Natural killer cell treated with Interleukin-12 subunit alpha and Interleukin-12 subunit beta and Interleukin-15 and Interleukin-18, amount 100 ng/mL, for 72 hours (primary cell): ENCODE data around the gene STUM. TPM values are rescaled to one million over a fixed set of nuclear protein-coding genes. Genes with fewer than 3 reads are reported as not detected.

Experiments
- ATAC-seq, 2 donors: fragments of 150-1000 bp; cut with Tn5 transposase in 1 of 2; sonication (Bioruptor Pico), chemical (Tn5 transposase) in 1 of 2; 2 replicates each; pipeline ENCODE4 v1.10.0; 2021
- DNase-seq: peaks from one replicate; pipeline ENCODE4 v3.0.0; 2022; ENCODE audit warnings: low spot score
- H3K27ac Mint-ChIP-seq, 2 donors: 1 replicate in 1 of 2; 2 replicates in 1 of 2; pipeline ENCODE4 v1.8.0; 2022; ENCODE audit warnings: mixed read lengths in 2 of 2, mild to moderate bottlenecking in 1 of 2, moderate library complexity in 1 of 2
- H3K27me3 Mint-ChIP-seq, 2 donors: 1 replicate in 1 of 2; 2 replicates in 1 of 2; pipeline ENCODE4 v1.8.0; 2022; ENCODE audit warnings: mixed read lengths in 2 of 2
- H3K36me3 Mint-ChIP-seq: one replicate; pipeline ENCODE4 v1.8.0; 2022; ENCODE audit warnings: mixed read lengths
- H3K4me1 Mint-ChIP-seq, 2 donors: 1 replicate in 1 of 2; 2 replicates in 1 of 2; pipeline ENCODE4 v1.8.0; 2022; ENCODE audit warnings: low read depth in 2 of 2, mixed read lengths in 2 of 2, mild to moderate bottlenecking in 1 of 2
- H3K4me3 Mint-ChIP-seq: one replicate; pipeline ENCODE4 v1.8.0; 2022; ENCODE audit warnings: mixed read lengths
- H3K9me3 Mint-ChIP-seq: 2 replicates; pipeline ENCODE4 v1.8.0; 2022; ENCODE audit warnings: mixed read lengths
- total RNA-seq, 2 donors: library from RNA; stranded (reverse); gene quantifications; one replicate each; pipeline ENCODE4 v1.2.3, GENCODE V29; 2022

Gene STUM
- total RNA-seq, 2 donors from 2014 or later: not detected

DNA sequence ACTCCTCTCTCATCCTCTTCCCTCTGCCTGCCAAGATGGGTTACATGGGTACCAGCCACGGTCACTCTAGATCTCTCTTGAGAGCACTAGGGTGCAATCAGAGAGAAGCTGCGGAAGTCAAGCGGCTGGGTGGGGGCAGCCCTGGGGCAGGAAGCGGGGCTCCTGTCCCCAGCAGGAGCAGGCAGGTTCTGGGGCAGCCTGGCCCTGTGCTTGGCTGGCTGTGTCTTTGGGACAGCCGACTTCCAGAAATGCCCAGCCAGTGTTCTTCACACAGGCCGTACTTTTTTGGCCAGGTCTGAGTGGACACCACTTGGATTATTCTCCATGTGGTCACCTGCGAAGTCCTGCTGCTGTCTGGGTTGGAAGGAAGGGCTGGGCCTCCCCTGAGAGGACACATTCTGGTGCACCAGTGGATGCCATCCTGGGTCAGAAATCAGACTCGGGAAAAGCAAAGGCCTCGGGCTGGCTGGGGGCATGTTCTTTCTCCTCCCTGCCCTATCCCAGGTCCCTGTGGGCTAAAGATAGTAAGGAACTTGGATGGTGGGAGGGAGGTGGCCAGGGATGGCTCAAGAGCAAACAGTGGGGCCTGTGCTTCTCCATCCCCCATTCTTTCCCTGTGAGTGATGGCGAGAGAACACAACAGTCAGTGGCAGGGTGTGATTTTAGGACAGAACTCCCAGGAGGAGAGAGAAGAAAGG is 96.9 kb downstream of the STUM start:
- DNase-seq (peak; percentile 51), ATAC-seq (no peak)
- Mint-ChIP-seq H3K27ac (no peak overlapping the region), H3K9me3 (no peaks in the 10 kb centered on the region), H3K4me1 (peaks cover 23 to 47% of the 10 kb centered on the region in 2 donors), H3K27me3 (no peaks in the 10 kb centered on the region), H3K4me3 (no peak overlapping the region), H3K36me3 (no peaks in the 10 kb centered on the region)

DNA sequence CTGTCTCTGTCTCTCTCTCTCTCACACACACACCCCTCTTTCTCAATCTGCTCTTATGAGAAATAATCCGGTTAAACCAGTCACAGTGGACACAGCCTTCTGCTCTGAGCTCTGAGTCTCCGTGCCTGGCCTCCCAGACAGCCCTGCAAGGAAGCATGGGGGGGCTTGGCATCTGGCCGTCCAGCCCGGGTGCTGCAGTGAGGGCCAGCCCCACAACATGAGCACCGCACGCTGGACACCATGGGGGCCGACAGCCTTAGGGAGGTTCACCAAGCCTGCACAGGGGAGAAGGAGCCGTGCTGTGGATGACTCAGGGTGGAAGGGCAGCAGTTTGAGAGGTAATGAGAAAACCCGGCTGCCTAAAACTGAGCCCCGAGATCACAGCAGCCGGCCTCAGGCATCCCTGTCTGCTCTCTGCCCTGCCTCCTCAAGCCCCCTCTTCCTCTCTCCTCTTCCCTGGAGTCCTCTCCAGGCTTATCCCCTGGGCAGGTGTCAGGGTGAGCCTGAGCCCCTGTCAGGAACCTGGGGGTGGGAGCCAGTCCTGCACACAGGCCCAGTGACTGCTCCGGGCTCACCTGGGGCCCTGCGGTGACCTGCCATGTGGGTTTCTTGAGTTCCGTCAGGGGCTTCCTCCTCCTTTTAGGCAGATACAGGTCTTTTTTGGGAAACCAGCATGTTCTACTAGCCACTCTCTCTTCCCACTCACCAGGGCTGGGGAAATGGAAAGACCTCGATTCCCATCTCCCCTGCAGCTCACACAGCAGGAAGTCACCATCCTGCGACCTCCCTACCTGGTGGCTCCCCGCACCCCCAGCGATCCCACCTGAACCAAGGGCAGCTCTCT is 97.7 kb downstream of the STUM start:
- H3K4me3 Mint-ChIP-seq: no peak overlapping the region
- no peaks in the 10 kb centered on the region for H3K36me3 Mint-ChIP-seq
- H3K9me3 Mint-ChIP-seq: no peaks in the 10 kb centered on the region
- peak; percentile 26 for DNase-seq
- H3K27ac Mint-ChIP-seq: peak overlapping the region in 1 of 2 donors; percentile 45
- peaks cover 29 to 51% of the 10 kb centered on the region in 2 donors for H3K4me1 Mint-ChIP-seq
- no peak for ATAC-seq
- H3K27me3 Mint-ChIP-seq: no peaks in the 10 kb centered on the region

DNA sequence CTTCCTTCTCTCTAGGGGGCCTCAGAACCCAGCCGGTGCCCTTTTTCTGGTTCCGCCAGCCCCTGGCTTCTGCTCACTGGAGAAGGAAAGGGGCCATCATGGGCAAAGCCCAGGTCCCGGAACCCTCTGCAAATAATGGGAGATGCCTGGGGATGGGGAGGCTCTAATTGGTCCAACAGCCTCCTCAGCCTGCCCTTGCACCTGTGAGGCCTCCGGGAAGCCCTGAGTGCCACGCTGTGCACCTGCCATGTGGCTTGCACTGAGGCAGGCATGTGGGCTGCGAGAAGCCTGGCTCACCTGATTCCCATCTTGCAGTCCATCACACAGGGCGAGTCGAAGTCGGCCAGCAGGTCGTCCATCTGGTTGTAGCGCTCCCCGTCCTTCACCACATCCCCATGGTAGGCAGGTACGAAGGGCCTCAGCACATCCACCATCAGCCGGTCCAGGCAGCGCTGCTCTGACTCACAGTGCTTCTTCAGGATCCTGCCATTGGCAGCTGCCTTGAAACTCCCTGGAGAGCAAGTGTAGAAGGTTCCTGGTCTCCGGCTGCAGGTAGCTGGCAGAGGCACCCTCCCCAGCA is 98.4 kb downstream of the STUM start:
- DNase-seq (no peak), ATAC-seq (no peak)
- no peaks in the 10 kb centered on the region for H3K9me3 Mint-ChIP-seq
- H3K27ac Mint-ChIP-seq: peak overlapping the region in 1 of 2 donors; percentile 45
- H3K4me1 Mint-ChIP-seq: peaks cover 29 to 51% of the 10 kb centered on the region in 2 donors
- H3K27me3 Mint-ChIP-seq: no peaks in the 10 kb centered on the region
- no peaks in the 10 kb centered on the region for H3K36me3 Mint-ChIP-seq
- no peak overlapping the region for H3K4me3 Mint-ChIP-seq

DNA sequence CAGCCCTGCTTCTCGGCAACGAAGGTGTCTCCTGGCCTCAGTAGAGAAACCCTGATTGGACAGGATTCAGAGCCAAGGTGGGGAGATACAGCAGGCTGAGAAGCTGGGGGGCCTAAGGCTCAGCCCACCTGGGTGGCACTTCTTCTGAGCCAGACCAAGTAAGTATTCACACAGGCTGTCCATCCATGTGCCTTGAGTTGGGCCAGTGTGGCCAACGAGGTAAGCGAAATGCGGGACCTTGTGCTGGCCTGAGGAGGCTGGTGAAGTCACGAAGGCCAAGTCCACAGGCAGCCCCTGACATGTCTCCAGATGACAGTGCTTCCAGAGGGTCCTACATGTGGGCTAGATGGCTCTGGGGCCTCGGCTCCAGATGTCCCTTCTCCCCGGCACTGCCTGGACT is 99.2 kb downstream of the STUM start:
- Mint-ChIP-seq H3K4me1 (peaks cover 33 to 53% of the 10 kb centered on the region in 2 donors), H3K9me3 (no peaks in the 10 kb centered on the region), H3K36me3 (no peaks in the 10 kb centered on the region), H3K27ac (no peak overlapping the region), H3K27me3 (no peaks in the 10 kb centered on the region), H3K4me3 (no peak overlapping the region)
- no peak for DNase-seq
- ATAC-seq: no peak

DNA sequence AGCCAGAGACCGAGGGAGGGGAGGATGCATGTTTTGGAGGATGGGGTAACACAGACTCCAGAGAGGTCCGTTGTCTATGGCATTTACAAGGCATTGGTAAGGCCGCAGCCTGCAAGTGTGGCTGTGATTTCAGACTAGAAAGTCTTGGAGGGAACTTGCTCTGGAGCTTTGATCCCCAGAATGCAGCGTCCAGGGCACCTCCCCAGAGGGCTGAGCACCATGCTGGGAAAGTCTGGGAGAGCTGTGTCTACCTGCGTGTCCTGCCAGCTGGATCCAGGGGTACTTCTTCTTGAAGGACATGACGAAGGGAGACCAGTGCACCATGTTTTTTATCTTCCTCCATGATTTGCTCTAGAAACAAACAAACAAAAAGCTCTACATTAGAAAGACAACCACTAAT is 99.9 kb downstream of the STUM start:
- no peaks in the 10 kb centered on the region for H3K27me3 Mint-ChIP-seq
- DNase-seq: no peak
- H3K9me3 Mint-ChIP-seq: no peaks in the 10 kb centered on the region
- H3K4me3 Mint-ChIP-seq: no peak overlapping the region
- no peaks in the 10 kb centered on the region for H3K36me3 Mint-ChIP-seq
- H3K27ac Mint-ChIP-seq: no peak overlapping the region
- no peak for ATAC-seq
- peaks cover 37 to 55% of the 10 kb centered on the region in 2 donors for H3K4me1 Mint-ChIP-seq

DNA sequence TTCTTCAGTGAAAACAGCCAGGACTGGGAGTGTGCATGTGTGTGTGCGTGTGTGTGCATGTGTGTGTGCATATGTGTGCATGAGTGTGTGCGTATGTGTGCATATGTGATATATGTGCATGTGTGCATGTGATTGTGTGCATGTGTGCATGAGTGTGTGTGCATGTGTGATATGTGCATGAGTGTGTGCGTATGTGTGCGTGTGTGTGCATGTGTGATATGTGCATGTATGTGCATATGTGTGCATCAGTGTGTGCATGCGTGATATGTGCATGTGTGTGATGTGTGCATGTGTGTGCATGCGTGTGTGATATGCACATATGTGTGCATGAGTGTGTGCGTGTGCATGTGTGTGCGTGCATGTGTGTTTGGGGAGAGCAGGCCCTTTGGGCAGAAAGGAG is 100.7 kb downstream of the STUM start:
- DNase-seq (no peak), ATAC-seq (no peak)
- Mint-ChIP-seq H3K27me3 (no peaks in the 10 kb centered on the region), H3K27ac (no peak overlapping the region), H3K36me3 (no peaks in the 10 kb centered on the region), H3K4me3 (no peak overlapping the region), H3K9me3 (no peaks in the 10 kb centered on the region), H3K4me1 (peaks cover 37 to 55% of the 10 kb centered on the region in 2 donors)

DNA sequence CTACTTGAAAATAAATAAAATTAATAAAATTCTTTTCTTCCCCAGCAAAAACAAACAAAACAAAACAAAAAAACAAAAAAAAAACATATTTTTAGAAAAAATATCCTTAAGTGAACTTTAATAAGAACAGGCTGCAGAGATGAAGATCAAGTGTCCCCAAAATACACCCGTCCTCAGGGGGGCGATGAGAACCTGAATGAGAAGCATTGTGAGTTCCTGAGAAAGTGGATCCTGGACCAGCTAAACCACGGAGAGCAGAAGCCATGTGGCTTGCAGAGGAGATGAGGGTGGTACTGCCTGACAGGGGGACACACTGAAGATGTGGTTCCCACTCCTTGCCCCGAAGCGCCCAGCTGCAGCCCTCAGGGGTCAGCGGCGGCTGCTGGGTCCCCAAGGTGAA is 101.2 kb downstream of the STUM start:
- no peaks in the 10 kb centered on the region for H3K27me3 Mint-ChIP-seq
- H3K9me3 Mint-ChIP-seq: no peaks in the 10 kb centered on the region
- H3K4me1 Mint-ChIP-seq: peaks cover 42 to 57% of the 10 kb centered on the region in 2 donors
- DNase-seq (no peak), ATAC-seq (no peak)
- peak overlapping the region in 1 of 2 donors; percentile 91 for H3K27ac Mint-ChIP-seq
- no peaks in the 10 kb centered on the region for H3K36me3 Mint-ChIP-seq
- H3K4me3 Mint-ChIP-seq: no peak overlapping the region

DNA sequence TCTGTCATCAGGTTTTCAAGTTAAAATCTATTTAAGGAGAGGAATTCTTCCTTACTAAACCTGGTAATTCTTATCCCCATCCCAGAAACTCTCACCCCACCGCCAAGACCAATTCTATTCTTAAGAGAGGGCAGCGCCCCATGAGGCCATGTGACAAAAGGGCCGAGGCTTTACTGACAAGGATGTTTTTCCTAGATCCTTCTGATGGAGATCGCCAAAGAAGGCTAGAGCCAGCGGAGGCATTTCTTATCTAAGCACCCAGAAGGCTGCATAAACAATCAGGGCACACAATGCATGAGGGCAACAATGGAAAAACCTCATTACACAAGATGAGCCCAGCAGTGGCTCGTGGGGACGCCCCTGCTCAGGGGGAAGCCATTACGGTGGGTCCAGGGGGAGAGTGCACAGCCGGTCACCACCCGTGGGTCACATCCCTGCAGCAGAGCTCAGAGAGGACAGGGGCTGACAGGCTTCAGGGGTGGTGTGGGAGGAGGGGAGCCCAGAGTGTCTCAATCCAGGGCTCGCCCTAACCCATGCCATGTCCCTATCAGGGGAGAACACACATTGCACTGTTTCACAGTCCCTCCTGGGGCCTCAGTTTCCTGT is 101.8 kb downstream of the STUM start:
- Mint-ChIP-seq H3K9me3 (no peaks in the 10 kb centered on the region), H3K36me3 (no peaks in the 10 kb centered on the region), H3K4me1 (peaks cover 45 to 58% of the 10 kb centered on the region in 2 donors), H3K27me3 (no peaks in the 10 kb centered on the region), H3K4me3 (no peak overlapping the region), H3K27ac (peak overlapping the region; percentile 41 to 91)
- DNase-seq (no peak), ATAC-seq (no peak)

DNA sequence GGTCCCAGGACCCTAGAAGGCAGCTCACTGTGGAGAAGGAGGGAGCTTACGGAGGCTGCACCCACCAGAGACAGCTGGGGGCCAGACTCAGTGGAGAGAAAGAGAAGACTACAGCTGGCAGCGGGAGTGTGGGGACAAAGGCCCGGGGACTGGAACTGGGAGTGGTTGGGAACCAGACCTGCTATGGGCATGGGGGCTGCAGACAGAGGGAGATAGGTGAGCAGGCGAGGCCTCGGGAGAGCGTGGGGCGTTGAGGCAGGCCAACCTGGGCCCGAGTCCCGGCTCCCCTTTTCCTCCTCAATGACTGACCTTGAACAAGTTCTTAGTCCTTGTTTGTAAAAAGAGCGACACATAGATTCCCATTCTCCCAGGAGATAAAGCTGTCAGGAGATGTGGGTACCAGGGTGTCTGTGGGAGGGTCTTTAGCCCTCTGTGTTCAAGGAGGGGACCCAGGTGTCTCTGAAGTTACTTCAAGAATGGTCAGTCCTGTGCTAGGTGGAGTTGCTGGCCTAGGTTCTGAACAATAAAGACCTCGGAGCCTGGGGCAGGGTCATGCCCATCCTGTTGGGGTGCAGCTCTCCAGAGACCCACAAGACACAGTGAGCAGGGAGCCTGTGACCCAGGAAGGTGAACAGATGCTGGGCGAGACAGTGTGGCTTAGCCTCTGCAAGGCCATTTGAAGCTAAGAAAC is 102.6 kb downstream of the STUM start:
- no peak for ATAC-seq
- Mint-ChIP-seq H3K36me3 (no peaks in the 10 kb centered on the region), H3K27ac (peak overlapping the region; percentile 41 to 91), H3K4me3 (no peak overlapping the region), H3K27me3 (no peaks in the 10 kb centered on the region), H3K4me1 (peaks cover 49 to 57% of the 10 kb centered on the region in 2 donors), H3K9me3 (no peaks in the 10 kb centered on the region)
- no peak for DNase-seq

DNA sequence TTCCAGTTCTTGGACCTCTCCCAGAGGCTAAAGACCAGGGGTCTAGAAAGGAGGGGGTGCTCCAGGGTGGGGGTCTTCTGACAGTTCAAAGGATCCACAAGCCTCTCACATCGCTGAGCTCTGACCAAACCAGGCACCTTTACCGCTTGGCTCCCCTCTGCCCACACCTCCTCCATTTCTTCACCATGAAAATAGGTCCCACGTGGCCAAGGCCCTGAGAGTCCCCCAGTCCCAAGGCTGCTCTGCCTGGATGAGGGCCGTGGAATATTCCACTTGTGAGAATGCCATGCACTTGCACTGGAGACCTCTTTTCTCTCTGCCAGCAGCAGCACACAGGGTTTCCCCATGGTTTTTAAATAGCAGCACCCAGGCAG is 103.2 kb downstream of the STUM start:
- no peaks in the 10 kb centered on the region for H3K36me3 Mint-ChIP-seq
- H3K27ac Mint-ChIP-seq: no peak overlapping the region
- ATAC-seq (no peak), DNase-seq (no peak)
- H3K4me1 Mint-ChIP-seq: peaks cover 52 to 61% of the 10 kb centered on the region in 2 donors
- H3K27me3 Mint-ChIP-seq: no peaks in the 10 kb centered on the region
- no peak overlapping the region for H3K4me3 Mint-ChIP-seq
- H3K9me3 Mint-ChIP-seq: no peaks in the 10 kb centered on the region

DNA sequence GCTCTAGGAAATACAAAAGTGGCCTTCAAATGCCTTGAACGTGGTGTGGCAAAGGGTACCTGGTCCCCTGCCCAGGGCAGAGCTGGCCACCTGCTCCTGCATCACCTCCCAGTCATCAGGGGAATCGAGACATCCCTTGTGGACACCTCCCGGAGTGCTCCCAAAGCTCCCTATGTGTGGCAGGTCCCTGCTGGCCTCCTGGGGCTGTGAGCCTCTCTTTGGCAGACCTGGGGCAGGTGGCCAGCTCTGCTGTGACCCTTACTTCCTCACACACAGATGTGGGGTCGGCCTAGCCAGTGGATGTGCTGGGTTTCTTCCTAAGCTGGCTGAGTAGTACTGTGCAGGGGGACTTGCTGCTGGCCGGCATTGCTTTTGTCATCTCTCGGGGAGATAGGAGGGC is 104.0 kb downstream of the STUM start:
- DNase-seq (no peak), ATAC-seq (no peak)
- H3K9me3 Mint-ChIP-seq: no peaks in the 10 kb centered on the region
- H3K27ac Mint-ChIP-seq: peak overlapping the region in 1 of 2 donors; percentile 84
- H3K4me3 Mint-ChIP-seq: no peak overlapping the region
- no peaks in the 10 kb centered on the region for H3K27me3 Mint-ChIP-seq
- H3K36me3 Mint-ChIP-seq: no peaks in the 10 kb centered on the region
- H3K4me1 Mint-ChIP-seq: peaks cover 61 to 70% of the 10 kb centered on the region in 2 donors

DNA sequence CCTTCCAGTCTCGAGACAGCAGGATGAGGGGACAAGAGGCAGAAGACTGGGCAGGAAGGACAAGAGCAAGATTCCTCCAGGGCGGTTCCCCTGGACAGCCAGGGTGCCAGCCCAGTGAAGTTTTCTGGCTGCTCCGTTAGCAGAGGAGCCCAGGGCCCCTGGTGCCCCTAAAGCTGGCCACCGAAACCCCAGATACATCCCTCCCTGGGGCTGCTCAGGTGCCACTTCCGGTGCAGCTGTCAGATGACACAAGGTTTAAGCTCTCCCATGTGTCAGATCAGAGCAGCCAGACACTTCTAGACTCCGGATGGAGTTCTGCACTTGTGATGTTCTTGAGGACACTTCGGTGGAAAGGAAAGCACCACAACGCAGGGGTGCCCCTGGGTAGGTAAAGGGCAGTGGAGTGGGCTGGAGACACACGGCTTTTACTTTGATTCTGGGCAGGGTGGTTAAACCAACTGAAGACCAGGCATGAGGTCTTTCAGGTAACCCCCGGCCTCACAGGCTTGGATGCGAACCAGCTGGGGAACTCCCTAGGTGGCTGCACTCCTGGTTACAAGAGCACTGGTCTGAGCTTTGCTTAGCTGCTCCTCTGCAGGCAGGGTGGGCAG is 104.9 kb downstream of the STUM start:
- Mint-ChIP-seq H3K9me3 (no peaks in the 10 kb centered on the region), H3K4me3 (peak overlapping the region; percentile 74), H3K4me1 (peaks cover 66 to 67% of the 10 kb centered on the region in 2 donors), H3K36me3 (no peaks in the 10 kb centered on the region), H3K27ac (peak overlapping the region in 1 of 2 donors; percentile 84), H3K27me3 (no peaks in the 10 kb centered on the region)
- ATAC-seq (peak; percentile 76 to 84), DNase-seq (peak; percentile 78)
